DND-41 (cell line): ENCODE data around the gene LY9.

Source experiments
- ATAC-seq: fragments of 200-7000 bp; cut with Tn5 transposase; 3 replicates; pipeline ENCODE4 v1.9.1; 2021; ENCODE audit warnings: low read depth; ENCODE audit not compliant: insufficient read depth
- DNase-seq: peaks from one replicate; pipeline ENCODE4 v3.0.0-alpha.2; 2020
- H2AFZ ChIP-seq: 2 replicates; pipeline ENCODE4 v1.6.0; 2012; ENCODE audit warnings: low read depth, low read length
- H3K27ac ChIP-seq: 2 replicates; pipeline ENCODE4 v1.5.1; 2012; ENCODE audit warnings: low read length, inconsistent platforms
- H3K27me3 ChIP-seq: fragments of 200-600 bp; sonication (generic); 2 replicates; pipeline ENCODE4 v1.6.0; 2012; ENCODE audit warnings: low read length, mild to moderate bottlenecking, inconsistent platforms; ENCODE audit not compliant: insufficient read depth, poor library complexity
- H3K36me3 ChIP-seq: 2 replicates; pipeline ENCODE4 v1.5.1; 2012; ENCODE audit warnings: low read length, inconsistent platforms; ENCODE audit not compliant: insufficient read depth
- H3K4me1 ChIP-seq: 2 replicates; pipeline ENCODE4 v1.5.1; 2012; ENCODE audit warnings: mild to moderate bottlenecking, low read length; ENCODE audit not compliant: insufficient read depth
- H3K4me2 ChIP-seq: 2 replicates; pipeline ENCODE4 v1.6.0; 2012; ENCODE audit warnings: mild to moderate bottlenecking, moderate library complexity, low read length, inconsistent platforms; ENCODE audit not compliant: insufficient read depth
- H3K4me3 ChIP-seq, 2 experiments: fragments of 200-600 bp in 1 of 2; shearing (Covaris generic) in 1 of 2; 2 replicates each; pipeline ENCODE4 v1.5.1; 2012 to 2016; ENCODE audit warnings: inconsistent platforms in 2 of 2, low read length in 2 of 2, mild to moderate bottlenecking in 2 of 2, low read depth in 1 of 2, moderate library complexity in 1 of 2
- H3K79me2 ChIP-seq: 2 replicates; pipeline ENCODE4 v1.6.0; 2012; ENCODE audit warnings: low read length, inconsistent platforms; ENCODE audit not compliant: insufficient read depth
- H3K9ac ChIP-seq: 2 replicates; pipeline ENCODE4 v1.6.0; 2012; ENCODE audit warnings: low read depth, mild to moderate bottlenecking, inconsistent platforms, low read length, moderate library complexity
- H3K9me3 ChIP-seq: 2 replicates; pipeline ENCODE4 v1.5.1; 2012; ENCODE audit warnings: low read length, moderate library complexity, mild to moderate bottlenecking, inconsistent platforms; ENCODE audit not compliant: insufficient read depth, severe bottlenecking
- H4K20me1 ChIP-seq: 2 replicates; pipeline ENCODE4 v1.6.0; 2012; ENCODE audit warnings: low read length; ENCODE audit not compliant: insufficient read depth
- CTCF ChIP-seq: IDR thresholded peaks from 2 replicates; pipeline ENCODE4 v1.5.1; 2012; ENCODE audit warnings: borderline replicate concordance, low read length, moderate library complexity, mild to moderate bottlenecking; ENCODE audit not compliant: poor library complexity, severe bottlenecking; ENCODE audit errors: extremely low read depth
- EZH2 ChIP-seq: IDR thresholded peaks from 3 replicates; pipeline ENCODE4 v1.6.1; 2012; ENCODE audit warnings: borderline replicate concordance, low read depth, mild to moderate bottlenecking, moderate library complexity, low read length, inconsistent platforms; ENCODE audit not compliant: severe bottlenecking

Gene LY9

GRCh38 chr1:160818207-160818937 lies 22.4 kb downstream of the LY9 start:
- Histone ChIP-seq H3K27me3 (no peaks in the 10 kb centered on the region), H3K36me3 (no peaks in the 10 kb centered on the region), H3K27ac (no peak overlapping the region), H3K9me3 (no peaks in the 10 kb centered on the region), H3K79me2 (no peaks in the 10 kb centered on the region), H3K9ac (no peak overlapping the region), H3K4me3 (no peak overlapping the region), H2AFZ (no peak overlapping the region), H3K4me2 (no peak overlapping the region), H3K4me1 (no peaks in the 10 kb centered on the region), H4K20me1 (no peaks in the 10 kb centered on the region)
- TF ChIP-seq EZH2 (no peak), CTCF (no peak)
- DNase-seq (no peak), ATAC-seq (peak; percentile 54; the same call in 1 of the 3 replicates)

DNA sequence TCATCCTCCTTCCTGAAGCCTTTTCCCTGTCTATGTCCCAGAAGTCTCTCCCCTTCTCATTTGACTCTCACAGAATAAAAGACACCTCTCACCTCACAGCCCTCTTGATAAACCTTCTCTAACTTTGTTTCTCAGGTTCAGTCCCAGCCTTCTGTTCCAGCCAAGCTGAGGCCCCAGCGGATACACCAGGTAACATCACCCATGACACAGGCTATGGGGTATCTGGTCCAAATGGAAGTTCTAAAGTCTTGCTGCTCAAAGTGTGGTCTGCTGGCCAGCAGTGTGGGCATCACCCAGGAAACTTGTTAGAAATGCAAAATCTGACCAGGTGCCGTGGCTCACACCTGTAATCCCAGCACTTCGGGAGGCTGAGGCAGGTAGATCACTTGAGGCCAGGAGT lies 23.2 kb downstream of the LY9 start:
- Histone ChIP-seq H3K79me2 (no peaks in the 10 kb centered on the region), H3K27ac (no peak overlapping the region), H3K27me3 (no peaks in the 10 kb centered on the region), H3K9ac (no peak overlapping the region), H3K4me2 (no peak overlapping the region), H4K20me1 (no peaks in the 10 kb centered on the region), H3K9me3 (no peaks in the 10 kb centered on the region), H3K36me3 (no peaks in the 10 kb centered on the region), H3K4me1 (no peaks in the 10 kb centered on the region), H2AFZ (no peak overlapping the region), H3K4me3 (no peak overlapping the region)
- no peak for DNase-seq
- TF ChIP-seq EZH2 = no peak
- no peak for ATAC-seq

GRCh38 chr1:160821627-160822026 lies 25.7 kb downstream of the LY9 start:
- H3K36me3 ChIP-seq = no peaks in the 10 kb centered on the region
- no peak overlapping the region for H2AFZ ChIP-seq
- no peaks in the 10 kb centered on the region for H3K27me3 ChIP-seq
- H4K20me1 ChIP-seq = no peaks in the 10 kb centered on the region
- no peaks in the 10 kb centered on the region for H3K4me1 ChIP-seq
- no peak overlapping the region for H3K4me2 ChIP-seq
- ATAC-seq = no peak
- no peak overlapping the region for H3K4me3 ChIP-seq
- H3K9ac ChIP-seq = no peak overlapping the region
- H3K9me3 ChIP-seq = no peaks in the 10 kb centered on the region
- DNase-seq = no peak
- no peak overlapping the region for H3K27ac ChIP-seq
- TF ChIP-seq EZH2 = no peak
- TF ChIP-seq CTCF = no peak
- no peaks in the 10 kb centered on the region for H3K79me2 ChIP-seq

DNA sequence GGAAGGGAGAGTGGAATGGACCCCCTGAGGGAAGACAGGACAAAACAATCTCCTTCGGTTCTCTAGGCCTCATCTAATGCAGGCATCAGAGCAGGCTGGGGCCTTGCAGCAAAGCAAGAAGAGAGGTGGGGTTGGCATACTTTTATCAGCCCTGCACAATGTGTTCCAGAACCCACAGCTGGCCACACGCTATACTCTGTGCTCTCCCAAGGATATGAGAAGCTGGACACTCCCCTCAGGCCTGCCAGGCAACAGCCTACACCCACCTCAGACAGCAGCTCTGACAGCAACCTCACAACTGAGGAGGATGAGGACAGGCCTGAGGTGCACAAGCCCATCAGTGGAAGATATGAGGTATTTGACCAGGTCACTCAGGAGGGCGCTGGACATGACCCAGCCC lies 27.3 kb downstream of the LY9 start:
- DNase-seq = no peak
- Histone ChIP-seq H3K9ac (no peak overlapping the region), H2AFZ (no peak overlapping the region), H3K9me3 (no peaks in the 10 kb centered on the region), H4K20me1 (no peaks in the 10 kb centered on the region), H3K27me3 (no peaks in the 10 kb centered on the region), H3K79me2 (no peaks in the 10 kb centered on the region), H3K4me1 (no peaks in the 10 kb centered on the region), H3K4me3 (no peak overlapping the region), H3K4me2 (no peak overlapping the region), H3K27ac (no peak overlapping the region), H3K36me3 (no peaks in the 10 kb centered on the region)
- ATAC-seq = no peak
- TF ChIP-seq EZH2 (no peak), CTCF (no peak)
